GM12891 (cell line): ENCODE data around the gene ZNF594.
"Not testable (repeated sequence)": the region's sequence is repeated elsewhere in the genome, so short reads cannot be mapped to it uniquely, and the experiment has no call there.

Source experiments
- POLR2A ChIP-seq: IDR thresholded peaks from 2 replicates; pipeline ENCODE4 v1.6.1; 2011; ENCODE audit warnings: low read depth, low read length, control low read depth
- POLR2AphosphoS5 ChIP-seq: IDR thresholded peaks from 2 replicates; pipeline ENCODE4 v1.6.1; 2011; ENCODE audit warnings: low read depth, low read length, control low read depth
- POU2F2 ChIP-seq: IDR thresholded peaks from 2 replicates; pipeline ENCODE4 v1.6.1; 2011; ENCODE audit warnings: low read depth, mild to moderate bottlenecking, control low read depth, low read length, moderate library complexity
- TAF1 ChIP-seq: IDR thresholded peaks from 2 replicates; pipeline ENCODE4 v1.6.1; 2011; ENCODE audit warnings: low read depth, low read length, control low read depth

GRCh38 chr17:5138198-5138544 lies 53.5 kb downstream of the ZNF594 start:
- not testable (repeated sequence) for TF ChIP-seq POLR2AphosphoS5, POU2F2, POLR2A, TAF1
